ENCODE results near the gene ARL5C.

DNA sequence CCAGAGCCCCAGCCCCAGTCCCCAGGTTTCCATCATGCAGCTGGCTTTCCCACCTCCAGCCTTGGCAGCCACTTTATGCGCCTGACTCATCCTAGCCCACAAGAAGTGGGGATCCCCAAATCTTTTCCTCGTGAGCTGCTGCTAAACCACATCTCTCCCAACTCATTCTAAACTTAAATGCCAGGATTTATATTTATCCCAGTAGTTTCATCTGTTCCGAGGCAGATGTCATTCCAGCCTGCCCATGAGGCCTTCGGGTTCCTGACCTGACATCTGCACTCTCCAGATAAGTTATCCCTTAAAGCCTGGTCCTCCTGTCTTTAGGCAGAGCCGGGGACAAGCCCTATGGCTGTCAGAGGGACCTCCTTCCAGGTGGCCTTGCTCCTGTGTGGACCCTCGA lies 31.1 kb downstream of the ARL5C start:
- TF ChIP-seq KLF9 (tag by site-specific recombination; IDR thresholded peaks at IDR 0.05; ENCODE audit: low read depth): no peak
- TF ChIP-seq, protein P1, sequence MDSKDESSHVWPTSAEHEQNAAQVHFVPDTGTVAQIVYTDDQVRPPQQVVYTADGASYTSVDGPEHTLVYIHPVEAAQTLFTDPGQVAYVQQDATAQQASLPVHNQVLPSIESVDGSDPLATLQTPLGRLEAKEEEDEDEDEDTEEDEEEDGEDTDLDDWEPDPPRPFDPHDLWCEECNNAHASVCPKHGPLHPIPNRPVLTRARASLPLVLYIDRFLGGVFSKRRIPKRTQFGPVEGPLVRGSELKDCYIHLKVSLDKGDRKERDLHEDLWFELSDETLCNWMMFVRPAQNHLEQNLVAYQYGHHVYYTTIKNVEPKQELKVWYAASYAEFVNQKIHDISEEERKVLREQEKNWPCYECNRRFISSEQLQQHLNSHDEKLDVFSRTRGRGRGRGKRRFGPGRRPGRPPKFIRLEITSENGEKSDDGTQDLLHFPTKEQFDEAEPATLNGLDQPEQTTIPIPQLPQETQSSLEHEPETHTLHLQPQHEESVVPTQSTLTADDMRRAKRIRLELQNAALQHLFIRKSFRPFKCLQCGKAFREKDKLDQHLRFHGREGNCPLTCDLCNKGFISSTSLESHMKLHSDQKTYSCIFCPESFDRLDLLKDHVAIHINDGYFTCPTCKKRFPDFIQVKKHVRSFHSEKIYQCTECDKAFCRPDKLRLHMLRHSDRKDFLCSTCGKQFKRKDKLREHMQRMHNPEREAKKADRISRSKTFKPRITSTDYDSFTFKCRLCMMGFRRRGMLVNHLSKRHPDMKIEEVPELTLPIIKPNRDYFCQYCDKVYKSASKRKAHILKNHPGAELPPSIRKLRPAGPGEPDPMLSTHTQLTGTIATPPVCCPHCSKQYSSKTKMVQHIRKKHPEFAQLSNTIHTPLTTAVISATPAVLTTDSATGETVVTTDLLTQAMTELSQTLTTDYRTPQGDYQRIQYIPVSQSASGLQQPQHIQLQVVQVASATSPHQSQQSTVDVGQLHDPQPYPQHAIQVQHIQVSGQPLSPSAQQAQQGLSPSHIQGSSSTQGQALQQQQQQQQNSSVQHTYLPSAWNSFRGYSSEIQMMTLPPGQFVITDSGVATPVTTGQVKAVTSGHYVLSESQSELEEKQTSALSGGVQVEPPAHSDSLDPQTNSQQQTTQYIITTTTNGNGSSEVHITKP (tag by site-specific recombination; IDR thresholded peaks at IDR 0.05): no peak
- TF ChIP-seq, protein P2, sequence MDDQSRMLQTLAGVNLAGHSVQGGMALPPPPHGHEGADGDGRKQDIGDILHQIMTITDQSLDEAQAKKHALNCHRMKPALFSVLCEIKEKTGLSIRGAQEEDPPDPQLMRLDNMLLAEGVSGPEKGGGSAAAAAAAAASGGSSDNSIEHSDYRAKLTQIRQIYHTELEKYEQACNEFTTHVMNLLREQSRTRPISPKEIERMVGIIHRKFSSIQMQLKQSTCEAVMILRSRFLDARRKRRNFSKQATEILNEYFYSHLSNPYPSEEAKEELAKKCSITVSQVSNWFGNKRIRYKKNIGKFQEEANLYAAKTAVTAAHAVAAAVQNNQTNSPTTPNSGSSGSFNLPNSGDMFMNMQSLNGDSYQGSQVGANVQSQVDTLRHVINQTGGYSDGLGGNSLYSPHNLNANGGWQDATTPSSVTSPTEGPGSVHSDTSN (CRISPR knock-in tag; IDR thresholded peaks at IDR 0.05): no peak
- no peak for TF ChIP-seq CTCF (tag by site-specific recombination; IDR thresholded peaks at IDR 0.05)
- TF ChIP-seq, protein P3, sequence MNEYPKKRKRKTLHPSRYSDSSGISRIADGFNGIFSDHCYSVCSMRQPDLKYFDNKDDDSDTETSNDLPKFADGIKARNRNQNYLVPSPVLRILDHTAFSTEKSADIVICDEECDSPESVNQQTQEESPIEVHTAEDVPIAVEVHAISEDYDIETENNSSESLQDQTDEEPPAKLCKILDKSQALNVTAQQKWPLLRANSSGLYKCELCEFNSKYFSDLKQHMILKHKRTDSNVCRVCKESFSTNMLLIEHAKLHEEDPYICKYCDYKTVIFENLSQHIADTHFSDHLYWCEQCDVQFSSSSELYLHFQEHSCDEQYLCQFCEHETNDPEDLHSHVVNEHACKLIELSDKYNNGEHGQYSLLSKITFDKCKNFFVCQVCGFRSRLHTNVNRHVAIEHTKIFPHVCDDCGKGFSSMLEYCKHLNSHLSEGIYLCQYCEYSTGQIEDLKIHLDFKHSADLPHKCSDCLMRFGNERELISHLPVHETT (tag by site-specific recombination; IDR thresholded peaks at IDR 0.05): no peak
- TF ChIP-seq, protein P4, sequence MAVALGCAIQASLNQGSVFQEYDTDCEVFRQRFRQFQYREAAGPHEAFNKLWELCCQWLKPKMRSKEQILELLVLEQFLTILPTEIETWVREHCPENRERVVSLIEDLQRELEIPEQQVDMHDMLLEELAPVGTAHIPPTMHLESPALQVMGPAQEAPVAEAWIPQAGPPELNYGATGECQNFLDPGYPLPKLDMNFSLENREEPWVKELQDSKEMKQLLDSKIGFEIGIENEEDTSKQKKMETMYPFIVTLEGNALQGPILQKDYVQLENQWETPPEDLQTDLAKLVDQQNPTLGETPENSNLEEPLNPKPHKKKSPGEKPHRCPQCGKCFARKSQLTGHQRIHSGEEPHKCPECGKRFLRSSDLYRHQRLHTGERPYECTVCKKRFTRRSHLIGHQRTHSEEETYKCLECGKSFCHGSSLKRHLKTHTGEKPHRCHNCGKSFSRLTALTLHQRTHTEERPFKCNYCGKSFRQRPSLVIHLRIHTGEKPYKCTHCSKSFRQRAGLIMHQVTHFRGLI (tag by site-specific recombination; IDR thresholded peaks at IDR 0.05): no peak
- TF ChIP-seq, protein P5, sequence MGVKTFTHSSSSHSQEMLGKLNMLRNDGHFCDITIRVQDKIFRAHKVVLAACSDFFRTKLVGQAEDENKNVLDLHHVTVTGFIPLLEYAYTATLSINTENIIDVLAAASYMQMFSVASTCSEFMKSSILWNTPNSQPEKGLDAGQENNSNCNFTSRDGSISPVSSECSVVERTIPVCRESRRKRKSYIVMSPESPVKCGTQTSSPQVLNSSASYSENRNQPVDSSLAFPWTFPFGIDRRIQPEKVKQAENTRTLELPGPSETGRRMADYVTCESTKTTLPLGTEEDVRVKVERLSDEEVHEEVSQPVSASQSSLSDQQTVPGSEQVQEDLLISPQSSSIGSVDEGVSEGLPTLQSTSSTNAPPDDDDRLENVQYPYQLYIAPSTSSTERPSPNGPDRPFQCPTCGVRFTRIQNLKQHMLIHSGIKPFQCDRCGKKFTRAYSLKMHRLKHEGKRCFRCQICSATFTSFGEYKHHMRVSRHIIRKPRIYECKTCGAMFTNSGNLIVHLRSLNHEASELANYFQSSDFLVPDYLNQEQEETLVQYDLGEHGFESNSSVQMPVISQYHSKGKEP (tag by site-specific recombination; IDR thresholded peaks at IDR 0.05): no peak
- TF ChIP-seq, protein P6, sequence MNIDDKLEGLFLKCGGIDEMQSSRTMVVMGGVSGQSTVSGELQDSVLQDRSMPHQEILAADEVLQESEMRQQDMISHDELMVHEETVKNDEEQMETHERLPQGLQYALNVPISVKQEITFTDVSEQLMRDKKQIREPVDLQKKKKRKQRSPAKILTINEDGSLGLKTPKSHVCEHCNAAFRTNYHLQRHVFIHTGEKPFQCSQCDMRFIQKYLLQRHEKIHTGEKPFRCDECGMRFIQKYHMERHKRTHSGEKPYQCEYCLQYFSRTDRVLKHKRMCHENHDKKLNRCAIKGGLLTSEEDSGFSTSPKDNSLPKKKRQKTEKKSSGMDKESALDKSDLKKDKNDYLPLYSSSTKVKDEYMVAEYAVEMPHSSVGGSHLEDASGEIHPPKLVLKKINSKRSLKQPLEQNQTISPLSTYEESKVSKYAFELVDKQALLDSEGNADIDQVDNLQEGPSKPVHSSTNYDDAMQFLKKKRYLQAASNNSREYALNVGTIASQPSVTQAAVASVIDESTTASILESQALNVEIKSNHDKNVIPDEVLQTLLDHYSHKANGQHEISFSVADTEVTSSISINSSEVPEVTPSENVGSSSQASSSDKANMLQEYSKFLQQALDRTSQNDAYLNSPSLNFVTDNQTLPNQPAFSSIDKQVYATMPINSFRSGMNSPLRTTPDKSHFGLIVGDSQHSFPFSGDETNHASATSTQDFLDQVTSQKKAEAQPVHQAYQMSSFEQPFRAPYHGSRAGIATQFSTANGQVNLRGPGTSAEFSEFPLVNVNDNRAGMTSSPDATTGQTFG (tag by site-specific recombination; IDR thresholded peaks at IDR 0.05; ENCODE audit: borderline replicate concordance): no peak
- TF ChIP-seq SETDB1 (IDR thresholded peaks at IDR 0.05; ENCODE audit: insufficient read length, low read length): no peak
- no peak for TF ChIP-seq ZNF561 (tag by site-specific recombination; IDR thresholded peaks at IDR 0.05; ENCODE audit: borderline replicate concordance)
